ENCODE results near the gene TRIM60.
"Not testable (repeated sequence)": the region's sequence is repeated elsewhere in the genome, so short reads cannot be mapped to it uniquely, and the experiment has no call there.

Gene TRIM60

DNA sequence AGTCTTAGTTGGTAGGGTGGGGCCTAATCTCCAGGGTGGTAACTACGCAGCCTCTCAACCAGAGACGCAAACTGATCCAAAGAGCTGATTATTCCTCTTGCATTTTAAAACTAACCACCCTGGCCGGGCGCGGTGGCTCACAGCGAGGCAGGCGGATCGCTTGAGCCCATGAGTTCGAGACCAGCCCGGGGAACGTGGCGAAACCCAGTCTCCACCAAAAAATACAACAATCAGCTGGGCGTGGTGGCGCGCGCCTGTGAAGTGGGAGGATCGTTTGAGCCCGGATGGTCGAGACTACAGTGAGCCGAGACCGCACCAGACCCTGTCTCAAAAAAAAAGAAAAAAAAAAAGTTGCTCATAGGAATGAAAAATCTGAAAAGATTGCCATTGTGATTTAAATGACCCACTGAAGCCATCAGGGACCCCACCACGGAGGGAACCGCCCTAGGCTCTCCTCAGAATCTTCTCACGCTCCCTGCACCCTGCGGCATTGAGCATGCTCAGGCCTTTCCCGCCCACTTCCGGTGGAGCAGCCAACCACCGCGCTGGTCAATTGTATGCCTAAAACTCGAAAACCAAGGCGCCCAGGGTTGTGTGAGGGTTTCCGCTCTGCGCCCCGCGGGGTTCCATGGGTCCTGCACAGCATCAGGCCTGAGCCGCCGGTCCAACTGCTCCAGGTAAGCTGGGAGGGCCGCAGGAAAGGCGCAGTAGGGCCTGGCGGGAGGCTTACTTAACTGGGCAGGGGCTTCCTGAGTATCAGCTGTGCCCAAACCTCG lies at the start of gene TRIM60:
TSS of gene TRIM60 (plus strand) at position 564 of the 776 bp plus-strand sequence. CDS start 8,074 bp downstream, outside the sequence.
- TF ChIP-seq TARDBP (IDR thresholded peaks at IDR 0.05) (no peak), LEF1 (IDR thresholded peaks at IDR 0.05; ENCODE audit: borderline replicate concordance) (no peak), ARNT (IDR thresholded peaks at IDR 0.05) (no peak), CTBP1 (IDR thresholded peaks at IDR 0.05; ENCODE audit: borderline replicate concordance) (no peak), BHLHE40 (IDR thresholded peaks at IDR 0.05; ENCODE audit: borderline replicate concordance) (no peak), FOXM1 (IDR thresholded peaks at IDR 0.05; ENCODE audit: borderline replicate concordance) (no peak), NFRKB (IDR thresholded peaks at IDR 0.05) (no peak), ZNF384 (IDR thresholded peaks at IDR 0.05) (no peak), ELF4 (IDR thresholded peaks at IDR 0.05) (no peak)
- TF ChIP-seq, protein P1, sequence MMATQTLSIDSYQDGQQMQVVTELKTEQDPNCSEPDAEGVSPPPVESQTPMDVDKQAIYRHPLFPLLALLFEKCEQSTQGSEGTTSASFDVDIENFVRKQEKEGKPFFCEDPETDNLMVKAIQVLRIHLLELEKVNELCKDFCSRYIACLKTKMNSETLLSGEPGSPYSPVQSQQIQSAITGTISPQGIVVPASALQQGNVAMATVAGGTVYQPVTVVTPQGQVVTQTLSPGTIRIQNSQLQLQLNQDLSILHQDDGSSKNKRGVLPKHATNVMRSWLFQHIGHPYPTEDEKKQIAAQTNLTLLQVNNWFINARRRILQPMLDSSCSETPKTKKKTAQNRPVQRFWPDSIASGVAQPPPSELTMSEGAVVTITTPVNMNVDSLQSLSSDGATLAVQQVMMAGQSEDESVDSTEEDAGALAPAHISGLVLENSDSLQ (IDR thresholded peaks at IDR 0.05), result no peak
- CTCF ChIA-PET, result no interaction called here
- POLR2A ChIA-PET, result no interaction called here
- no peak for DNase-seq (ENCODE audit: extremely low spot score)

- CTCF ChIA-PET, result no interaction called here
- no peak for DNase-seq (ENCODE audit: extremely low spot score)
- TF ChIP-seq NFRKB (IDR thresholded peaks at IDR 0.05) (no peak), CTBP1 (IDR thresholded peaks at IDR 0.05; ENCODE audit: borderline replicate concordance) (no peak), L3MBTL2 (conservative IDR thresholded peaks at IDR 0.05) (no peak), SP1 (IDR thresholded peaks at IDR 0.05) (no peak), FOXK2 (IDR thresholded peaks at IDR 0.05) (no peak), TARDBP (IDR thresholded peaks at IDR 0.05) (no peak), FOXM1 (IDR thresholded peaks at IDR 0.05; ENCODE audit: borderline replicate concordance) (no peak), FOXA1 (IDR thresholded peaks at IDR 0.05) (no peak), ZNF384 (IDR thresholded peaks at IDR 0.05) (no peak), ELF4 (IDR thresholded peaks at IDR 0.05) (no peak), HDGF (IDR thresholded peaks at IDR 0.05; ENCODE audit: borderline replicate concordance) (no peak), ARNT (IDR thresholded peaks at IDR 0.05) (no peak), BHLHE40 (IDR thresholded peaks at IDR 0.05; ENCODE audit: borderline replicate concordance) (no peak), SUZ12 (IDR thresholded peaks at IDR 0.05) (no peak), LEF1 (IDR thresholded peaks at IDR 0.05; ENCODE audit: borderline replicate concordance) (no peak)
- TF ChIP-seq, protein P1 (IDR thresholded peaks at IDR 0.05), result no peak
- POLR2A ChIA-PET, result no interaction called here
Measured at GRCh38 chr4:164989471-164989870, 42.3 kb upstream of the TRIM60 start.

- POLR2A ChIA-PET, CTCF ChIA-PET: not testable (repeated sequence)
Measured at GRCh38 chr4:164990786-164991185, 41.0 kb upstream of the TRIM60 start.

GRCh38 chr4:164996123-164996522 lies 35.7 kb upstream of the TRIM60 start:
- DNase-seq (ENCODE audit: extremely low spot score); POLR2A ChIA-PET: not testable (repeated sequence)
- CTCF ChIA-PET, result interaction anchor here (0.6 kb wide), 1 partner anchor 79 kb away, joined by 5 read pairs; no protein-coding TSS in a partner anchor

More at GRCh38 chr4:164990786-164991185, 41.0 kb upstream of the TRIM60 start:
- not testable (repeated sequence) for DNase-seq (ENCODE audit: extremely low spot score)

GRCh38 chr4:164997324-164997723 lies 34.5 kb upstream of the TRIM60 start:
- DNase-seq (ENCODE audit: extremely low spot score), result peak; percentile 13
- ChIA-PET CTCF (no interaction called here), POLR2A (no interaction called here)
- TF ChIP-seq ARNT (IDR thresholded peaks at IDR 0.05) (no peak), SP1 (IDR thresholded peaks at IDR 0.05) (no peak), LEF1 (IDR thresholded peaks at IDR 0.05; ENCODE audit: borderline replicate concordance) (no peak), FOXM1 (IDR thresholded peaks at IDR 0.05; ENCODE audit: borderline replicate concordance) (no peak), FOXA1 (IDR thresholded peaks at IDR 0.05) (no peak), FOXK2 (IDR thresholded peaks at IDR 0.05) (no peak), NFRKB (IDR thresholded peaks at IDR 0.05) (no peak), L3MBTL2 (conservative IDR thresholded peaks at IDR 0.05) (no peak), CTBP1 (IDR thresholded peaks at IDR 0.05; ENCODE audit: borderline replicate concordance) (no peak), TARDBP (IDR thresholded peaks at IDR 0.05) (no peak), SUZ12 (IDR thresholded peaks at IDR 0.05) (no peak), BHLHE40 (IDR thresholded peaks at IDR 0.05; ENCODE audit: borderline replicate concordance) (no peak), HDGF (IDR thresholded peaks at IDR 0.05; ENCODE audit: borderline replicate concordance) (no peak)
- TF ChIP-seq, protein P1 (IDR thresholded peaks at IDR 0.05), result no peak

DNA sequence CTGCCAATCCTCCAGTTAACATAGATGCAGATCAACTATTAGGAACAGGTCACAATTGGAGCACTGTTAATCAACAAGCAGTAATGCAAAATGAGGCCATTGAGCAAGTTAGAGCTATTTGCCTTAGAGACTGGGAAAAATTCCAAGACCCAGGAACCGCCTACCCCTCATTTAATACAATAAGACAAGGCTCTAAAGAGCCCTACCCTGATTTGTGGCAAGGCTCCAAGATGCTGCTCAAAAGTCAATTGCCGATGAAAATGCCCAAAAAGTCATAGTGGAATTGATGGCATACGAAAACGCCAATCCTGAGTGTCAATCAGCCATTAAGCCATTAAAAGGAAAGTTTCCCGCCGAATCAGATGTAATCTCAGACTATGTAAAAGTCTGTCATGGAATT lies 33.9 kb upstream of the TRIM60 start:
- CTCF ChIA-PET, result interaction anchor here (0.7 kb wide), 1 partner anchor 19 kb away, joined by 3 read pairs; no protein-coding TSS in a partner anchor

DNA sequence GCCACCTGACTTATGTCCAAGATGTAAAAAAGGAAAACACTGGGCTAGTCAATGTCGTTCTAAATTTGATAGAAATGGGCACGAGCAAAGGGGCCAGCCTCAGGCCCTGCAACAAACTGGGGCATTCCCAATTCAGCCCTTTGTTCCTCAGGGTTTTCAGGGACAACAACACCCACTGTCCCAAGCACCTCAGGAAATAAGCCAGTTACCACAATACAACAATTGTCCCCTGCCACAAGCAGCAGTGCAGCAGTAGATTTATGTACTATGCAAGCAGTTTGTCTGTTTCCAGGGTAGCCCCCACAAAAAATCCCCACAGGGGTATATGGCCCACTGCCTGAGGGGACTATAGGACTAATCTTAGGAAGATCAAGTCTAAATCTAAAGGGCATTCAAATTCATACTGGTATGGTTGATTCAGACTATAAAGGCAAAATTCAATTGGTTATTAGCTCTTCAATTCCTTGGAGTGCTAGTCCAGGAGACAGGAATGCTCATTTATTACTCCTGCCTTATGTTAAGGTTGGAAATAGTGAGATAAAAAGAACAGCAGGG lies 33.2 kb upstream of the TRIM60 start:
- POLR2A ChIA-PET; DNase-seq (ENCODE audit: extremely low spot score): not testable (repeated sequence)
- CTCF ChIA-PET, result interaction anchor here (0.7 kb wide), 1 partner anchor 18 kb away, joined by 3 read pairs; no protein-coding TSS in a partner anchor

More for the DNA sequence above, 33.9 kb upstream of the TRIM60 start:
- DNase-seq (ENCODE audit: extremely low spot score), result no peak
- POLR2A ChIA-PET, result no interaction called here
- TF ChIP-seq SP1 (IDR thresholded peaks at IDR 0.05) (no peak), ELF4 (IDR thresholded peaks at IDR 0.05) (no peak), FOXA1 (IDR thresholded peaks at IDR 0.05) (no peak), BHLHE40 (IDR thresholded peaks at IDR 0.05; ENCODE audit: borderline replicate concordance) (no peak)
- TF ChIP-seq, protein P1 (IDR thresholded peaks at IDR 0.05), result no peak

DNA sequence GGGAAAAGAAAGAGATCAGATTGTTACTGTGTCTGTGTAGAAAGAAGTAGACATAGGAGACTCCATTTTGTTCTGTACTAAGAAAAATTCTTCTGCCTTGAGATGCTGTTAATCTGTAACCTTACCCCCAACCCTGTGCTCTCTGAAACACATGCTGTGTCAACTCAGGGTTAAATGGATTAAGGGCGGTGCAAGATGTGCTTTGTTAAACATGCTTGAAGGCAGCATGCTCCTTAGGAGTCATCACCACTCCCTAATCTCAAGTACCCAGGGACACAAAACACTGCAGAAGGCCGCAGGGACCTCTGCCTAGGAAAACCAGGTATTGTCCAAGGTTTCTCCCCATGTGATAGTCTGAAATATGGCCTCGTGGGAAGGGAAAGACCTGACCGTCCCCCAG lies 29.8 kb upstream of the TRIM60 start:
- DNase-seq (ENCODE audit: extremely low spot score); CTCF ChIA-PET; POLR2A ChIA-PET: not testable (repeated sequence)
